K562 (cell line): ENCODE results near the gene TTC21A. TPM values are rescaled to one million over a fixed set of nuclear protein-coding genes. Genes with fewer than 3 reads are reported as not detected.

ENCODE experiments used
- CBX8 ChIP-seq: fragments of 200-600 bp; sonication (generic); IDR thresholded peaks from 2 replicates; pipeline ENCODE4 v1.6.1; 2012; ENCODE audit warnings: borderline replicate concordance, mixed run types, low read depth, mild to moderate bottlenecking, moderate library complexity, mixed read lengths, low read length, control low read depth, inconsistent platforms; ENCODE audit not compliant: poor library complexity, severe bottlenecking; ENCODE audit errors: extremely low read depth
- CEBPB ChIP-seq: fragments of 450-650 bp; IDR thresholded peaks from 2 replicates; pipeline ENCODE4 v1.6.1; 2016; ENCODE audit warnings: missing genetic modification characterization, missing compliant biosample characterization
- DIDO1 ChIP-seq: fragments of 450-650 bp; IDR thresholded peaks from 2 replicates; pipeline ENCODE4 v1.6.1; 2016; ENCODE audit warnings: low read depth, missing biosample characterization, missing genetic modification characterization
- DPF2 ChIP-seq: fragments of 450-650 bp; IDR thresholded peaks from 2 replicates; pipeline ENCODE4 v1.6.1; 2016
- E2F5 ChIP-seq: sonication (generic); formaldehyde crosslinking; IDR thresholded peaks from 2 replicates; pipeline ENCODE4 v1.8.0; 2022; ENCODE audit warnings: mild to moderate bottlenecking, missing genetic modification reagents
- FOS ChIP-seq: IDR thresholded peaks from 3 replicates; pipeline ENCODE4 v1.6.1; 2011; ENCODE audit not compliant: insufficient read length; ENCODE audit errors: extremely low read depth
- FOSL1 ChIP-seq: fragments of 200-800 bp; sonication (Bioruptor generic); conservative IDR thresholded peaks from 2 replicates; pipeline ENCODE4 v1.6.1; 2016; ENCODE audit warnings: missing genetic modification characterization, missing compliant biosample characterization
- GABPB1 ChIP-seq: sonication (generic); formaldehyde crosslinking; IDR thresholded peaks from 2 replicates; pipeline ENCODE4 v1.8.0; 2022; ENCODE audit warnings: mild to moderate bottlenecking, missing genetic modification reagents
- GATA2 ChIP-seq: sonication (generic); formaldehyde crosslinking; IDR thresholded peaks from 2 replicates; pipeline ENCODE4 v1.4.0; 2020; ENCODE audit warnings: mild to moderate bottlenecking, missing genetic modification reagents
- GTF2F1 ChIP-seq: IDR thresholded peaks from 2 replicates; pipeline ENCODE4 v1.6.1; 2011; ENCODE audit warnings: low read depth, low read length, improper control_type of control experiment
- JUN ChIP-seq, 2 experiments: sonication (generic) in 1 of 2; formaldehyde crosslinking in 1 of 2; IDR thresholded peaks; 2 replicates each; pipeline versions ENCODE4 v1.6.1 to v1.8.0; 2012 to 2022; ENCODE audit warnings: borderline replicate concordance in 2 of 2, mild to moderate bottlenecking in 2 of 2, improper control_type of control experiment in 1 of 2, low read depth in 1 of 2, low read length in 1 of 2, missing genetic modification reagents in 1 of 2
- SMARCE1 ChIP-seq: fragments of 450-650 bp; IDR thresholded peaks from 2 replicates; pipeline ENCODE4 v1.7.1; 2016; ENCODE audit warnings: mild to moderate bottlenecking
- TCF3 ChIP-seq: sonication (generic); formaldehyde crosslinking; IDR thresholded peaks from 2 replicates; pipeline ENCODE4 v1.4.0; 2020; ENCODE audit warnings: mild to moderate bottlenecking, missing genetic modification reagents
- ZBTB2 ChIP-seq: fragments of 450-650 bp; IDR thresholded peaks from 2 replicates; pipeline ENCODE4 v1.6.1; 2016; ENCODE audit warnings: antibody characterized with exemption
- ZNF445 ChIP-seq: fragments of 250-450 bp; sonication (Bioruptor Pico); IDR thresholded peaks from 2 replicates; pipeline ENCODE4 v1.4.0; 2020; ENCODE audit warnings: low read depth, mild to moderate bottlenecking, moderate library complexity
- polyA plus RNA-seq, 8 experiments: library from polyadenylated mRNA; depleted of rRNA in 4 of 8; stranded (reverse) in 5 of 8; unstranded in 3 of 8; fragments of >200 nt; fragmentation: Nextera tagmentation in 2 of 8; fragmentation: Illumina TruSeq in 1 of 8; extraction: Ambion mirVana in 2 of 8; extraction: Trizol in 1 of 8; gene quantifications; 2 replicates each; pipeline versions ENCODE4 v1.2.1 to v1.2.3, GENCODE V29; 2011 to 2014; ENCODE audit warnings: inconsistent platforms in 1 of 8, missing spikeins in 1 of 8
- total RNA-seq, 7 experiments: library from RNA; depleted of rRNA in 6 of 7; stranded (reverse); fragments of >200 nt in 6 of 7; fragmentation: Illumina TruSeq in 2 of 7; extraction: Trizol in 2 of 7; gene quantifications; 2 replicates each; pipeline versions ENCODE4 v1.2.1 to v1.2.3, GENCODE V29; 2011 to 2021; ENCODE audit warnings: low replicate concordance in 1 of 7
- TF ChIP-seq, protein P1 (sequence below), 2 experiments: fragments of 450-650 bp; IDR thresholded peaks; 2 replicates each; pipeline ENCODE4 v1.6.1; 2016
- TF ChIP-seq, protein P2 (sequence below): sonication (generic); formaldehyde crosslinking; IDR thresholded peaks from 2 replicates; pipeline ENCODE4 v1.8.0; 2022; ENCODE audit warnings: mild to moderate bottlenecking, missing genetic modification reagents, borderline replicate concordance
- TF ChIP-seq, protein P3 (sequence below): fragments of 450-650 bp; formaldehyde crosslinking; IDR thresholded peaks from 2 replicates; pipeline ENCODE4 v1.4.0; 2020; ENCODE audit warnings: mild to moderate bottlenecking

Gene TTC21A
- total and polyA plus RNA-seq, 9 of the 15 experiments (the other 6 are each of a cell fraction or from before 2014, with no cell fraction given) = 0.22 to 1.4 (median 0.70) TPM

DNA sequence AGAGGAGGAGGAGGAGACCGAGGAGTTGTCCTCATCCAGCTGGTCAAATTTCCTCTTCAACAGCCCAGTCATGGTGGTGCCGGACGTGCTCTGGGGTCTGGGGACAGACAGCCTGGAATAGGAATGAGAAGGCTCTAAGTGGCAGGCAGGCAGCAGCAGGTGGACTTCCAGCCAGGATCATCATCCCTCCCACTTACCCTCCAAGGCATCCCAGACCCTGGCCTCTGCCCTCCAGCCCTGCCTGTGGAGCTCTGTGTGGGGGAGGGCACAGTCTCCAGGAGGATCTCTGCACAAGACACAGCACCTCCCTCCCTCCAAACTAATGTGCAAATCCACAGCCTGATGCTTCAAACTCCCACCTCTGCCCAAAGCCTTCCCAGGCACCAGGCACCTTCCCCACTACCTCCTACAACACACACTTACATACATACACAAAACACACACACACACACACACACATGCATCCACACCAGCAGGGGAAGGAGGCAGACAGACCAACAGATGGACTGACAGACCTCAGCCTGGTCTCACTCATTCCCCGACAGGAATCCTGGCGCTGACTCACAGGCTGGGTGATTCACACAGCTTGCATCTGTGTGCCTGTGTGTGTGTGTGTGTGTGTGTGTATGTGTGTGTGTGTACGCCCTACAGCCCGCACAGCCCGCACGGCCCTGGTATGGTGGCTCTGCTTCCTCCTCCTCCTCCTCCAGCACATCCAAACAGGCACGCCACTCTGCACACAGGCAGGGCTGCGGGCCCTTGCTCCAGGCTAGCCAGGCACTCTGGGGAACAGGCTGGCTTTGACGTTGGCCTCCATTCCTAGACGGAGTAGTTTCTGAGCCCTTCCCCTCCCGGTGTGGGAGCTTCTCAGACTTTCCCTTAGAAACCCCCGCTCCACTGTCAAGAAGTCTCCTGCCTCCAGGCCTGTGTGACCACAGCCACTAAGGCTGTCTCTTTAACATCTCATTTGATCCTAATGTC, 39.4 kb downstream of the TTC21A start (continued):
- TF ChIP-seq, protein P1, sequence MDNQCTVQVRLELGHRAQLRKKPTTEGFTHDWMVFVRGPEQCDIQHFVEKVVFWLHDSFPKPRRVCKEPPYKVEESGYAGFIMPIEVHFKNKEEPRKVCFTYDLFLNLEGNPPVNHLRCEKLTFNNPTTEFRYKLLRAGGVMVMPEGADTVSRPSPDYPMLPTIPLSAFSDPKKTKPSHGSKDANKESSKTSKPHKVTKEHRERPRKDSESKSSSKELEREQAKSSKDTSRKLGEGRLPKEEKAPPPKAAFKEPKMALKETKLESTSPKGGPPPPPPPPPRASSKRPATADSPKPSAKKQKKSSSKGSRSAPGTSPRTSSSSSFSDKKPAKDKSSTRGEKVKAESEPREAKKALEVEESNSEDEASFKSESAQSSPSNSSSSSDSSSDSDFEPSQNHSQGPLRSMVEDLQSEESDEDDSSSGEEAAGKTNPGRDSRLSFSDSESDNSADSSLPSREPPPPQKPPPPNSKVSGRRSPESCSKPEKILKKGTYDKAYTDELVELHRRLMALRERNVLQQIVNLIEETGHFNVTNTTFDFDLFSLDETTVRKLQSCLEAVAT (IDR thresholded peaks at IDR 0.05) = 0 out of 4 replicates have a peak, but pooled peaks of 1 of the 2 experiments have one; percentile 48
- TF ChIP-seq, protein P2, sequence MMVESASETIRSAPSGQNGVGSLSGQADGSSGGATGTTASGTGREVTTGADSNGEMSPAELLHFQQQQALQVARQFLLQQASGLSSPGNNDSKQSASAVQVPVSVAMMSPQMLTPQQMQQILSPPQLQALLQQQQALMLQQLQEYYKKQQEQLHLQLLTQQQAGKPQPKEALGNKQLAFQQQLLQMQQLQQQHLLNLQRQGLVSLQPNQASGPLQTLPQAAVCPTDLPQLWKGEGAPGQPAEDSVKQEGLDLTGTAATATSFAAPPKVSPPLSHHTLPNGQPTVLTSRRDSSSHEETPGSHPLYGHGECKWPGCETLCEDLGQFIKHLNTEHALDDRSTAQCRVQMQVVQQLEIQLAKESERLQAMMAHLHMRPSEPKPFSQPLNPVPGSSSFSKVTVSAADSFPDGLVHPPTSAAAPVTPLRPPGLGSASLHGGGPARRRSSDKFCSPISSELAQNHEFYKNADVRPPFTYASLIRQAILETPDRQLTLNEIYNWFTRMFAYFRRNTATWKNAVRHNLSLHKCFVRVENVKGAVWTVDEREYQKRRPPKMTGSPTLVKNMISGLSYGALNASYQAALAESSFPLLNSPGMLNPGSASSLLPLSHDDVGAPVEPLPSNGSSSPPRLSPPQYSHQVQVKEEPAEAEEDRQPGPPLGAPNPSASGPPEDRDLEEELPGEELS (CRISPR knock-in tag) = peak; percentile 28
- no peak for TF ChIP-seq GATA2 (CRISPR knock-in tag)
- TF ChIP-seq ZBTB2 = peak; percentile 37; the same call in 1 of the 2 replicates
- TF ChIP-seq E2F5 = 0 out of 2 replicates have a peak, but pooled peaks have one; percentile 19
- TF ChIP-seq SMARCE1 = peak; percentile 77; the same call in 1 of the 2 replicates
- TF ChIP-seq ZNF445 = no peak
- peak; percentile 80 for TF ChIP-seq DPF2
- TF ChIP-seq, protein P3, sequence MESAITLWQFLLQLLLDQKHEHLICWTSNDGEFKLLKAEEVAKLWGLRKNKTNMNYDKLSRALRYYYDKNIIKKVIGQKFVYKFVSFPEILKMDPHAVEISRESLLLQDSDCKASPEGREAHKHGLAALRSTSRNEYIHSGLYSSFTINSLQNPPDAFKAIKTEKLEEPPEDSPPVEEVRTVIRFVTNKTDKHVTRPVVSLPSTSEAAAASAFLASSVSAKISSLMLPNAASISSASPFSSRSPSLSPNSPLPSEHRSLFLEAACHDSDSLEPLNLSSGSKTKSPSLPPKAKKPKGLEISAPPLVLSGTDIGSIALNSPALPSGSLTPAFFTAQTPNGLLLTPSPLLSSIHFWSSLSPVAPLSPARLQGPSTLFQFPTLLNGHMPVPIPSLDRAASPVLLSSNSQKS (CRISPR knock-in tag) = no peak
- peak; percentile 99 for TF ChIP-seq FOSL1
- TF ChIP-seq JUN (IDR thresholded peaks at IDR 0.05; ENCODE audit: borderline replicate concordance, low read depth, low read length) = peak; percentile 93
- no peak for TF ChIP-seq JUN (CRISPR knock-in tag; IDR thresholded peaks at IDR 0.05; ENCODE audit: borderline replicate concordance)
- no peak; the same call in 1 of the 2 replicates for TF ChIP-seq TCF3 (CRISPR knock-in tag)
- TF ChIP-seq GTF2F1 = no peak
- no peak for TF ChIP-seq DIDO1 (tag)
- peak; percentile 42; the same call in 1 of the 2 replicates for TF ChIP-seq GABPB1 (CRISPR knock-in tag)
- peak; percentile 45 for TF ChIP-seq FOS
- no peak for TF ChIP-seq CEBPB
- TF ChIP-seq CBX8 = no peak
